ENCODE results near the gene MAP2K5.

Gene MAP2K5

GRCh38 chr15:67815036-67815592 is 272.6 kb downstream of the MAP2K5 start:
- DNase-seq: no peak

- no peak for DNase-seq
Measured at GRCh38 chr15:67816668-67817067, 274.2 kb downstream of the MAP2K5 start.

DNA sequence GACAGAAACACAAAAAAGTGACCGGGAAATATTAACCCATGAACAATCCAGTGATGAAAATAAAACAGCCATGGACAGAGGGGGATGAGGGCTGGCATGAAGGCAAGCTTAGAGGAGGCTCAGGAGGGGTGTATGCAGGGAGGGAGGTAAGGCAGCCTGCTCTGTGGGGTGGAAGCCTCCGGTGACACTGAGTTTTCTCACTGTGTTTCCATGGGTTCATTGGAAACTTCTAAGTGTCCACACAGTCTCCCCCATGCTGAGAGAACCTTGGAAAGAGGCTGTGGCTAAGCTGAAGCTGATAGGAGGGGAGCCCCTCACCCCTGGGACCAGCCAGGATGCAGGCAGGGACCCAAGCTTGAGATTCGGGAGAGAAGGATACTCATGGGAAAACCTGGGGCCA is 276.0 kb downstream of the MAP2K5 start:
- no peak for DNase-seq

GRCh38 chr15:67819636-67820035 is 277.1 kb downstream of the MAP2K5 start:
- no peak for DNase-seq

- no peak for DNase-seq
Measured at GRCh38 chr15:67820122-67820991, 277.9 kb downstream of the MAP2K5 start.

DNA sequence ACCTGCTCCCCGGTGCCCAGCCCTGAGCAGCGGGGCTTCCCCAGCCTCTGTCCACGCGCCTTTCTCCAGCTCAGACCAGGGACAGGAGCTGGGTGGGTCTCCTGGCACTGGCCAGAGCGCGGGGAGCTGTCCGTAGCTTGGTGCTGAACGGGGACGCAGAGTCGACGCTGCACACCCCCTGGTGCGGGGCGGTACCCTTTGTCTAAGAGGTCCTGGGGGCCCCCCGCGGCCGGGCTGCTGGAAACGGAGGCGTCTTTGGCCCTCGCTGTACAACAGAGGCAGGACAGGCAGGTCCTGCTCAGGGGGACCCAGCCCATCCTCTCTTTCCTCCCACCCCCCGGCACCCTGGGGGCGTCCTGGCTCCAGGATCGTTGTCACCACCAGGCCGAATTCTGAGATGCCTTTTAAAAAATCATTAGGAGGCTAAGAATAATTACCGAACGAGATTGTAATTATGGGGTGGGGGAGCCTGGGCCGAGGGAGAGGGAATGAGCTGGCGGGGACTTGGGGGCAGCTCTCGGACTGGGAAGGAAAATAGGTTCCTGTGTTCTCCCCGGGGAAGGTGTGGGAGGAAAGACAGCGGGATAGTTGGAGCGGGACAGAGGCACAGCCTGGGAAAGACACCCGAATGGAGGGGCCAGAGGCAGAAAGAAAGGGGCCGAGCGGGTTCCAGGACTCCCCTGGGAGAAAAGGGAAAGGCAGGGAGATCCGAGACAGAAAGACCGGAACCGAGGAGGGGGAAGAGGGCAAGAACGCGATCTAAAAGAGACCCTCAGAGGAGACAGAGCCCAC is 278.7 kb downstream of the MAP2K5 start:
- DNase-seq: no peak

DNA sequence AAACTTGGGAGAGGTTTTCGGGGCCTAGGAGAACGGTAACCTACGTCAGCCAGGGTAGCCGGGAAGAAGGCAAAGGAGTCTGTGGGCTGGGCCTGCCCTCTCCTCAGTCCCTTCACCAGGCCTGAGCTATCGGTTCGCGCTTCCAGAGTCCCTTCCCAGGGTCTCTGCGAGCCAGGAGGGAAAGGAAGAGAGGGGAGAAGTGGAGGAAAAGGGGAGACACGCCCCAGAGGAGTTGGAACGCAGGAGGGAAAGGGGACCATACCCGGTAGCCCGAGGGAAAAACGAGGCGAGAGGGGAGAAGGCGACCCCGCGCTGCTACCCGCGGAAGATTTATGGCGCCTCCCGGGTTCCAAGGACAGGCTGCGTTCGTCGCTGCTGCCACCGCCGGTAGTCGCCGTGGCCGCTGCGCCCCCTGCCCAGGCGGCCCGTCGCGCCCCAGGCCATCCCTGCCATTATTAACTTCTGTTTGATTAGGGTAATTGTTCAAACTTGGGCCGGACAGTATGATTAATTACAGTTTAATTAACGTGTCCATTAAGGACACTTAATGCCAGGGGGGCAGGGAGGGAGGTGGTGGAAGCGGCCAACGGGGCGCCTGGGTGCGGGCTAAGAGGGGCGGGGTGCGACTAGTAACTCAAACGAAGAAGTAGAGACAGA is 279.4 kb downstream of the MAP2K5 start:
- no peak for DNase-seq

- DNase-seq: no peak
Measured at GRCh38 chr15:67822537-67823313, 280.2 kb downstream of the MAP2K5 start.

DNA sequence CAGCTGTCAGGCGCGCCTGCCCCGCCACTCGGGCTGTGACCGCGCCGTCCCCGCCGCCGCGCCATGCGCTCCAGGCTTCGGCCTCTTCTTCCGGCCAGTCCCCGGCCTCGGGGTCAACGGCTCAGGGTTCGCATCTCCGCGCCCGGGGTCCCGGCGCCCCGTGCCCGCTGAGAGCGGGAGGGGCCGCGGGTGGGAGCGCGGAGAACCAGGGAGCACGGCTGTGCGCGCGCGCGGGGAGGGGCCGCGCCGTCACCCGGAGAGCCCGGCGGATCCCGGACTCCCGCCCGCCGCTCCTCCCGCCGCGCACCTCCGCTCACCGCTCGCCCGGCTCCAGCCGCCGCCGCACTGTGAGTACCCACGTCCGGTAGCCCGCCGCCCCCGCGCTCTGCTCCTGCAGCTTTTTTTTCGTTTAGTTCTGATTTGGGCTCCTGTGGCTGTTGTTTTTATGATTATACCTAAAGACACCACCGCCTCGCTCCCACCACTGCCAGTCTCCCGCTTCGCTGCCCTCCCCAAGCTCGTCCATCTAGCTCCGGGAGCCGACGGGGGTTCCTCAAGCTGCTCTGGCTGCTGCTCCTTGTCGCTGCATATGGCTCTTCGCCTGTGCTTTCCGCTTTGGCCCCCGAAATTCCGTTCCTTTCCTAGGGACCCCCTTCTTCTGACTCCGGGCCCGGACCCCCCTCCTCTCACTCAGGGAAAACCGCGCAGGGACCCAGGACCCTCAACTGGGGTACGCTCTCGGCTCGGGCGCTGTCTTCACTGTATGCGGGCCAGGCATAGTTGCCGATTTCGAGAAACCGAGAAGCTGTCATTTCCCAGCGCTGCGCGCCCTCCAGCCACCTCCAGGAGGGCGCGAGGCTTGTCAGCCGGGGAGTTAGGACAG is 281.1 kb downstream of the MAP2K5 start:
- DNase-seq: no peak

GRCh38 chr15:67824197-67824968 is 281.9 kb downstream of the MAP2K5 start:
- no peak for DNase-seq

DNA sequence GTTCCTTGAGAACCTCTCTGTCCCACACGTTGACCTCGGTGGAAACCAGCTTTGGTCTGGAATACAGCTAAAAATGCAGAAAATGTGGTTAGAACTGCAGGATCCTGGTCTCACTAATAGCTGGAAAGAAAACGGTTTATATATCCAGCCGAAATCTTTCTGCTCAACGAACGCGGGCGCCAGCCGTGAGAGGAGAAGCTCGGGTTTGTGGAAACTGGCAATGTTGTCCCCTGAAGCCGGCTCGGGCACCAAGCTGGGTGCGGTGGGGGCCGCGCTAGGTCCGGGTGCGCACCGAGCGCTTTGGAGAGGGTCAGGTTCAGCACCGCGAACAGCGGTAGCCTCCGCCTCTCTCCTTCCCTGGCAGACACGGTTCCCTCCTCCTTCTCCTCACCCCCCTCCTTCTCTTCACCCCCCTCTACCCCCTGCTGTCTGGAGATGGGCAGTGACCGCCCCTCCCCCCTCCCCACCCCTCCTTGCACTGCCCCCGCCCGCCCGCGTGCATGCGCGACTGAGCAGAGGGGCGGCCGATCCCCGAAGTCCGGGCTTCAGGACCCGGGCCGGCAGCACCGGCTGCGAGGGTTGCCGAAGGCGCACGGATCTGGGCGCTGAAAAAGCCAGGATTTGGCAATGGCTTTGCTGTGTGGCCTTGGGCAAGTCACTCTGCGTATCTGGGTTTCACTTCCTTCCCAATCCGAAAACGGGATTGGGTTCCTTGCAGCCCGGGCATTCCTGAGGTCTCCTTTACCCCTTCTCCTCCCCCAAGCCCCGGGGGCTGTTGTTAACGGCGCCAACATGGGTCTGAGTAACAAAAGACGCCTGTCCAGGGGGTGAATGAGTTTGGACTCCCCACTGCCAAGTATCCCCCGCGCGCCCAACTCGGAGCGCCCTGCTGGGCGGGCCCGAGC is 282.7 kb downstream of the MAP2K5 start, which contains the start of gene SKOR1:
TSS of gene SKOR1 (plus strand) at position 534 of the 905 bp plus-strand sequence. CDS start at position 628, 94 bp downstream.
- DNase-seq: no peak

DNA sequence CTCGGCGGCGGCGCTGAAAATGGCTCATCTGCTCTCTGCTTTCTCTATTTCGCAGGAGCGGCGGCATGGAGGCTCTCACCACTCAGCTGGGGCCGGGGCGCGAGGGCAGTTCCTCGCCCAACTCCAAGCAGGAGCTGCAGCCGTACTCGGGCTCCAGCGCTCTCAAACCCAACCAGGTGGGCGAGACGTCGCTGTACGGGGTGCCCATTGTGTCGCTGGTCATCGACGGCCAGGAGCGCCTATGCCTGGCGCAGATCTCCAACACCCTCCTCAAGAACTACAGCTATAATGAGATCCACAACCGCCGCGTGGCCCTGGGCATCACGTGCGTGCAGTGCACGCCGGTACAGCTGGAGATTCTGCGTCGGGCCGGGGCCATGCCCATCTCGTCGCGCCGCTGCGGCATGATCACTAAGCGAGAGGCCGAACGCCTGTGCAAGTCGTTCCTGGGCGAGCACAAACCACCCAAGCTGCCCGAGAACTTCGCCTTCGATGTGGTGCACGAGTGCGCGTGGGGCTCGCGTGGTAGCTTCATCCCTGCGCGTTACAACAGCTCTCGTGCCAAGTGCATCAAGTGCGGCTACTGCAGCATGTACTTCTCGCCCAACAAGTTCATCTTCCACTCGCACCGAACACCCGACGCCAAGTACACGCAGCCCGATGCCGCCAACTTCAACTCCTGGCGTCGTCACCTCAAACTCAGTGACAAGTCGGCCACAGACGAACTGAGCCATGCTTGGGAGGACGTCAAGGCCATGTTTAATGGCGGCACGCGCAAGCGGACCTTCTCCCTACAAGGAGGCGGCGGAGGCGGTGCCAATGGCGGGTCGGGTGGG is 283.6 kb downstream of the MAP2K5 start:
- DNase-seq: no peak

DNA sequence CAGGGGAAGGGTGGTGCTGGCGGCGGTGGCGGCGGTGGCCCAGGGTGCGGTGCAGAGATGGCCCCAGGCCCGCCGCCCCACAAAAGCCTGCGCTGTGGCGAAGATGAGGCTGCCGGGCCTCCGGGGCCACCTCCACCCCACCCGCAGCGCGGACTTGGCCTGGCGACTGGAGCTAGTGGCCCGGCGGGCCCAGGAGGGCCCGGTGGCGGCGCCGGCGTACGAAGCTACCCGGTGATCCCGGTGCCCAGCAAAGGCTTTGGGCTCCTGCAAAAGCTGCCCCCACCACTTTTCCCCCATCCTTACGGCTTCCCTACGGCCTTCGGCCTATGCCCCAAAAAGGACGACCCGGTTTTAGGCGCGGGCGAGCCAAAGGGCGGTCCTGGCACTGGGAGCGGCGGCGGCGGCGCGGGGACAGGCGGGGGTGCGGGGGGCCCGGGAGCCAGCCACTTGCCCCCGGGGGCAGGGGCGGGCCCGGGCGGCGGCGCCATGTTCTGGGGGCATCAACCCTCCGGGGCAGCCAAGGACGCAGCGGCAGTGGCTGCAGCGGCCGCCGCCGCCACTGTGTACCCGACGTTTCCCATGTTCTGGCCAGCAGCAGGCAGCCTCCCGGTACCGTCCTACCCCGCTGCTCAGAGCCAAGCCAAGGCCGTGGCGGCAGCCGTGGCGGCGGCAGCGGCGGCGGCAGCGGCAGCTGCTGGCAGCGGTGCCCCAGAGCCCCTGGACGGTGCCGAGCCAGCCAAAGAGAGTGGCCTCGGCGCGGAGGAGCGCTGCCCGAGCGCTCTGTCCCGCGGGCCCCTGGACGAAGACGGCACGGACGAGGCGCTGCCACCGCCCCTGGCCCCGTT is 284.4 kb downstream of the MAP2K5 start:
- DNase-seq: no peak

GRCh38 chr15:67827562-67828277 is 285.2 kb downstream of the MAP2K5 start:
- no peak for DNase-seq

GRCh38 chr15:67828278-67828968 is 285.9 kb downstream of the MAP2K5 start:
- no peak for DNase-seq
